ENCODE results near the gene NECTIN1. TPM values are rescaled to one million over a fixed set of nuclear protein-coding genes. Genes with fewer than 3 reads are reported as not detected.

The NECTIN1 gene
- total RNA-seq, 1 experiment from 2014 or later: 23.8 TPM

- RAD21 ChIA-PET (ENCODE audit: low non-redundant PET in 1 of 2, low total read pairs in 2 of 2, uncharacterized antibody in 2 of 2, unreplicated experiment in 2 of 2): no interaction called here
- Histone ChIP-seq H3K4me1 (ENCODE audit: control insufficient read depth in 1 of 2, insufficient read depth in 2 of 2, low read length in 2 of 2) (no peaks in the 10 kb centered on the region), H3K27me3 (ENCODE audit: insufficient read depth, low read length) (peaks cover 26% of the 10 kb centered on the region), H3K4me3 (replicated peaks in 1 of 2; ENCODE audit: low read depth in 1 of 2, low read length in 2 of 2) (no peak overlapping the region), H4K20me1 (ENCODE audit: insufficient read depth) (no peaks in the 10 kb centered on the region), H3K9me2 (ENCODE audit: insufficient read depth) (no peaks in the 10 kb centered on the region), H3K79me2 (ENCODE audit: insufficient read depth, low read length) (no peaks in the 10 kb centered on the region), H2AFZ (ENCODE audit: low read depth, low read length, poor library complexity, severe bottlenecking) (no peak overlapping the region), H3K9ac (ENCODE audit: low read length) (no peak overlapping the region), H3K36me3 (ENCODE audit: control insufficient read depth in 1 of 2, insufficient read depth in 2 of 2, low read length in 2 of 2) (no peaks in the 10 kb centered on the region), H3K9me3 (ENCODE audit: control insufficient read depth in 1 of 2, insufficient read depth in 1 of 2, low read depth in 1 of 2, low read length in 2 of 2) (no peaks in the 10 kb centered on the region), H3K27ac (ENCODE audit: low read depth, low read length) (no peak overlapping the region), H3K4me2 (ENCODE audit: low read length) (no peak overlapping the region)
- TF ChIP-seq RAD21 (IDR thresholded peaks at IDR 0.05; ENCODE audit: low read depth) (peak; percentile 10; the same call in 1 of the 2 replicates), EGR1 (IDR thresholded peaks at IDR 0.05; ENCODE audit: low read depth) (no peak), EZH2 (IDR thresholded peaks at IDR 0.05) (no peak)
- intact Hi-C loops (cut with micrococcal nuclease): no loop called here
- DNase-seq (ENCODE audit: low read depth, low spot score) (no peak), ATAC-seq (no peak)
- POLR2A ChIA-PET: no interaction called here
- CTCF ChIA-PET: no interaction called here
- no TSS peak for BruUV-seq (replicated peaks)
These were observed 43.8 kb upstream of the NECTIN1 start for GRCh38 chr11:119772641-119773415.

- Histone ChIP-seq H3K9ac (ENCODE audit: low read length) (no peak overlapping the region), H3K9me3 (ENCODE audit: control insufficient read depth in 1 of 2, insufficient read depth in 1 of 2, low read depth in 1 of 2, low read length in 2 of 2) (no peaks in the 10 kb centered on the region), H3K36me3 (ENCODE audit: control insufficient read depth in 1 of 2, insufficient read depth in 2 of 2, low read length in 2 of 2) (no peaks in the 10 kb centered on the region), H3K4me2 (ENCODE audit: low read length) (no peak overlapping the region), H3K79me2 (ENCODE audit: insufficient read depth, low read length) (no peaks in the 10 kb centered on the region), H4K20me1 (ENCODE audit: insufficient read depth) (no peaks in the 10 kb centered on the region), H3K9me2 (ENCODE audit: insufficient read depth) (no peaks in the 10 kb centered on the region), H3K27ac (ENCODE audit: low read depth, low read length) (no peak overlapping the region), H3K4me1 (ENCODE audit: control insufficient read depth in 1 of 2, insufficient read depth in 2 of 2, low read length in 2 of 2) (no peaks in the 10 kb centered on the region), H2AFZ (ENCODE audit: low read depth, low read length, poor library complexity, severe bottlenecking) (no peak overlapping the region), H3K27me3 (ENCODE audit: insufficient read depth, low read length) (peaks cover 21% of the 10 kb centered on the region), H3K4me3 (replicated peaks in 1 of 2; ENCODE audit: low read depth in 1 of 2, low read length in 2 of 2) (no peak overlapping the region)
- ATAC-seq: no peak
- intact Hi-C loops (cut with micrococcal nuclease): no loop called here
- no peak for DNase-seq (ENCODE audit: low read depth, low spot score)
- POLR2A ChIA-PET: no interaction called here
- no TSS peak for BruUV-seq (replicated peaks)
- RAD21 ChIA-PET (ENCODE audit: low non-redundant PET in 1 of 2, low total read pairs in 2 of 2, uncharacterized antibody in 2 of 2, unreplicated experiment in 2 of 2): no interaction called here
- CTCF ChIA-PET: no interaction called here
- TF ChIP-seq EGR1 (IDR thresholded peaks at IDR 0.05; ENCODE audit: low read depth): no peak
- no peak for TF ChIP-seq TCF7L2 (IDR thresholded peaks at IDR 0.05; ENCODE audit: borderline replicate concordance, extremely low read depth, insufficient read depth, insufficient read length)
- no peak for TF ChIP-seq SRF (IDR thresholded peaks at IDR 0.05; ENCODE audit: low read depth)
- no peak for TF ChIP-seq YY1 (IDR thresholded peaks at IDR 0.05; ENCODE audit: extremely low read depth, insufficient replicate concordance, low read depth, low read length)
- no peak for TF ChIP-seq ZNF274 (IDR thresholded peaks at IDR 0.05; ENCODE audit: low read depth, low read length)
- no peak for TF ChIP-seq POLR2A (IDR thresholded peaks at IDR 0.05; ENCODE audit: borderline replicate concordance, extremely low read depth, insufficient read depth, insufficient read length)
- TF ChIP-seq JUND (IDR thresholded peaks at IDR 0.05): no peak
- no peak for TF ChIP-seq ELF1 (IDR thresholded peaks at IDR 0.05; ENCODE audit: borderline replicate concordance, low read depth)
- no peak for TF ChIP-seq SP1 (IDR thresholded peaks at IDR 0.05; ENCODE audit: low read depth)
- no peak for TF ChIP-seq REST (IDR thresholded peaks at IDR 0.05; ENCODE audit: low read depth)
- no peak for TF ChIP-seq EZH2 (IDR thresholded peaks at IDR 0.05)
- no peak for TF ChIP-seq FOSL1 (IDR thresholded peaks at IDR 0.05; ENCODE audit: low read depth)
- no peak for TF ChIP-seq CEBPB (IDR thresholded peaks at IDR 0.05; ENCODE audit: low read depth)
- no peak for TF ChIP-seq SIN3A (IDR thresholded peaks at IDR 0.05; ENCODE audit: low read depth)
- TF ChIP-seq ATF3 (IDR thresholded peaks at IDR 0.05): no peak
- no peak for TF ChIP-seq RAD21 (IDR thresholded peaks at IDR 0.05; ENCODE audit: low read depth)
- no peak for TF ChIP-seq MAX (IDR thresholded peaks at IDR 0.05)
- TF ChIP-seq CBX3 (IDR thresholded peaks at IDR 0.05; ENCODE audit: low read depth): no peak
- TF ChIP-seq EZH2phosphoT487 (IDR thresholded peaks at IDR 0.05; ENCODE audit: borderline replicate concordance): no peak
These were observed 43.1 kb upstream of the NECTIN1 start for GRCh38 chr11:119772076-119772475.

Data from HCT116 (cell line).